Fibroblast of peridontal ligament (primary cell): ENCODE measurements around the gene CCT6A.
"Not testable (repeated sequence)": the region's sequence is repeated elsewhere in the genome, so short reads cannot be mapped to it uniquely, and the experiment has no call there.

Experiments used
- DNase-seq: peaks from one replicate; pipeline ENCODE4 v3.0.0-alpha.2; 2010; ENCODE audit errors: extremely low read depth

CCT6A gene

GRCh38 chr7:56053379-56053778 lies 1.8 kb downstream of the CCT6A start:
- no peak for DNase-seq

GRCh38 chr7:56053993-56054392 lies 2.4 kb downstream of the CCT6A start:
- no peak for DNase-seq

GRCh38 chr7:56062382-56062781 lies 10.8 kb downstream of the CCT6A start:
- peak; percentile 27 for DNase-seq

DNA sequence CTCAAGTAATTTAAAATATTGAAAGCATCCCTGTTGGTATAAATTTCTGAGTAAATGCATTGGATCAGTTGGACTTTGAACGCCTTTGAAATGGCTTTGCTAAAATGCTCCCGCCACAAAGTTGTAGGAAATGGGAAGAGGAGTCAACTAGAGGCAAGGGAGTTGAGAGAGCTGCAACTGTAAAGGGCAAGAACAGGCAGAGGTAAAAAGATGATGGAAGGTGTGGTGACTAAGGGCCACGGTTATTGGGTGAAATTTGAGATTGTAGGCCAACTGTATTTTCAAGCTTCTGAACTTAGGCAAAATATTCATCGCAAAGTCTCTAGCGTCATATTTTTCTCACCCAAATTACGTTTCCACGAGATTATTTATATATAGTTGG lies 11.9 kb downstream of the CCT6A start:
- DNase-seq: no peak

DNA sequence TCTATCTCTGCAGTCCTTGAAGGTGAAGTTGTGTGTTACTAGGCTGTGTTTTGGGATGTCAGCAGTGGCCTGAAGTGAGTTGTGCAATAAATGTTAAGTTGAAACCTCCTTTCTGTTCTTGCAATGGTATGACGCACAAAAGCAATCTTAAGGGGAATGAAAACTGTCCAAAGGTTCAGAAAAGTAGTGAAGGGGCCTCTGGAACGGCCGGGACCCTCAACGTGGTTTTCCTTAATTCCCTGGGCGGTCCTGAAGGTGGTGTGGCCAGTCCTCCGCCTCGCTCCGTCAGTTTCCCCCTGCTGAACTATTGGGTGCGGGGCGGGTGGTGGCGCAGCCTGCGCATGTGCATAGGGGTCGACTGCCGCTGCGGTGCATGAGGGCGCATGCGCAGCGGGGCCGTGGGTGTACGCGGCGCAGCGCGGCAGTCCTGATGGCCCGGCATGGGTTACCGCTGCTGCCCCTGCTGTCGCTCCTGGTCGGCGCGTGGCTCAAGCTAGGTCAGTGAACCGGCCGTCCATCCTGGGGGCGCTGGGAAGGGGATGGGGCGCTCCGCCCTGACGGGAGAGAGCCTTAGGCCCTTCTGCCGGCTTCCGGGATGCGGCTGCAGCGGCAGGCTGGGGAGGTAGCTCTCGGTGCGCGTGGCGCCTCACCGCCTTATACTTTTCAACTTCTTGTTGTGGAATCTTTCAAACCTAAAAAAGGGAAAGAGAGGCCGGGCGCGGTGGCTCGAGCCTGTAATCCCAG lies 12.5 kb downstream of the CCT6A start, which contains the start of gene SUMF2:
Gene SUMF2, plus strand, starts transcription at position 405 of the 744 bp plus-strand sequence. Its CDS starts 26 bp downstream, at position 431.
- peak; percentile 87 for DNase-seq

DNA sequence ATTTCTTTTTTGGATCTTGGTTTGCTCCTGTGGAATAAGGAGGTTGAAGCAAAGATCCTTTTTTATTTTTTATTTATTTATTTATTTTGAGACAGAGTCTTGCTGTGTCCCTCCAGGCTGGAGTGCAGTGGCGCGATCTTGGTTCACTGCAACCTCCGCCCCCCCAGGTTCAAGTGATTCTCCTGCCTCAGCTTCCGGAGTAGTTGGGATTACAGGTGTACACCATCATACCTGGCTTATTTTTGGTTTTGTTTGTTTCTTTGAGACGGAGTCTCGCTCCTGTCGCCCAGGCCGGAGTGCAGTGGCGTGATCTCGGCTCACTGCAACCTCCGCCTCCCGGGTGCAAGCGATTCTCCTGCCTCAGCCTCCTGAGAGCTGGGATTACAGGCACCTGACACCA lies 14.8 kb downstream of the CCT6A start:
- DNase-seq: not testable (repeated sequence)

- peak; percentile 81 for DNase-seq
Observed at GRCh38 chr7:56074371-56074791, 22.8 kb downstream of the CCT6A start.

DNA sequence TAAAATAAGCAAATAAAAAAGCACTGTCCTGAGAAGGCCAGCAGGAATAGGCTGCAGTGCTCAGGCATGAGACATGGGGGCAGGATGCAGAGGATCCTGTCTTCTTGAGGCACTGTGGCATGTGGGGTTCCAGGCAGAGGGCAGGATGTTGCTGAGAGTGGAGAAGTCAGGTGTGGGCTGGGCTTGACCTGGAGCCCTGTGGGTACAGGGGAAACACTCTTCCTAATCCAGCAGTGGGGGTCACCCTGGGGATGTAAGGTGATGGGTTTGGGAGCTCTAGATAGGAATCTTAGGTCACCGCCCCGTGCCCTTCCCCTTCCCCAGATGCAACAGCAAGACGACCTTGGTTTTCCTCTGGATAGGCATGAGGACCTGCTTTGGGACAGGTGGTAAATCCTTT lies 26.1 kb downstream of the CCT6A start:
- no peak for DNase-seq

DNA sequence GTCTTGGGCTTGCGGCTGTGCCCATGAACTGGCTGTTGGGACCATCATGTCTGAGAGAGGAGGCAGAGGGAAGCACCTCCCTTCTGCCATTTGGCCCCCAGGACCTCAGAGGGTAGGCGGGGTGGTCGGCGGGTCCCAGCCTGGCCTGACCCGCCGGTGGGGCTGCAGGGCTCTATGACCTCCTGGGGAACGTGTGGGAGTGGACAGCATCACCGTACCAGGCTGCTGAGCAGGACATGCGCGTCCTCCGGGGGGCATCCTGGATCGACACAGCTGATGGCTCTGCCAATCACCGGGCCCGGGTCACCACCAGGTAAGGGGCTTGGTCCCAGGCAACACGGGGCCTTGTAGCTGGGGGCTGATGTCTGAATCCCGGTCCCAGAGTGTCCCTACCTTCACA lies 26.6 kb downstream of the CCT6A start:
- DNase-seq: no peak

- DNase-seq: peak; percentile 61
Observed at GRCh38 chr7:56079450-56080185, 28.1 kb downstream of the CCT6A start.

- DNase-seq: not testable (repeated sequence)
Observed at GRCh38 chr7:56080726-56081435, 29.3 kb downstream of the CCT6A start.

- no peak for DNase-seq
Observed at GRCh38 chr7:56081626-56082340, 30.2 kb downstream of the CCT6A start.

DNA sequence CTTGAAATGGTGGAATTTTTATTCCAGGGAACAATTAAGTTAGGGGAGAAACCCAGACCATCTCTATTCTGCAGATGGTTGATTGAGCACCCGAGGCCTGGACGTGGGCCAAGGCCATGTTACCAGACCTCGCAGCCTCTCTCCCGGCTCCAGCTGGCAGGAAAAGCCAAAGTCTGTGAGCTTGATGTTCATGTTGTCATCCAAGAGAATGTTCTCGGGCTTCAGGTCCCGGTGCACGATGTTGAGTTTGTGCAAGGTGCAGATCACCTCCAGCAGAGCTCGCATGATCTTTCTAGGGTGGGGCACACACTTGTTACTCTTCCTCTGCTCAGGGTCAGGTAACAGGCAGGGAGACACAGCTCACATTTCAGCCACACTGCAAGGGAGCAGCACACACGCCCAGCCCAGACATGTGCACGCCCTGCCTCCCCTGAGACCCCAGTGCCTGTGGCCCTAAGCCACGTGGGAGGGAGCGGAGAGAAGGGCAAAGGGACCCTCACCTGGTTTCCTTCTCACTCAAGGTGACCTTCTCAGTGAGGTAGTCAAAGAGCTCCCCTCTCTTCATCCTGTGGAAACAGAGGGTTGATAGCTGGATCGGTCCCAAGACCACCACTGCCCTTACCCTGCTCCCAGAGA lies 31.7 kb downstream of the CCT6A start:
- no peak for DNase-seq

DNA sequence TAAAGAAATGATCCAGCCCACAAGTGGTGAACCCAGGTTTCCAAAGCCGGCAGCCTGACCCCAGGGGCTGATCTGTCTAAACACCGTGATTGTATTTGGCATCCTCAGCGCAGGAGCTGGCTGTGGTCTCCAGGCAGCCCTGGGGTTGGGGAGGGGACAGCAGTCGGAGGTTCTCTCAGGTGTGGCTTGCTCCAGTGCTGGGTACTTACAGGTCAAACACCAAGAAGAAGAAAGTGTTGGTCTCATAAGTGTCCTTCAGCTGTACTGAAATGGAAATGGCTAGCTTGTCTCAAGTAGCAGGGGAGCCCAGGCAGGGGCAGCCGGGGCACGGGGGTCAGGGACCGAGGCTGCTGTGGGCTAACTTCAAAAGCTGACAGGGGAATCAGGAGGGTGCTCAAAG lies 35.2 kb downstream of the CCT6A start:
- no peak for DNase-seq

DNA sequence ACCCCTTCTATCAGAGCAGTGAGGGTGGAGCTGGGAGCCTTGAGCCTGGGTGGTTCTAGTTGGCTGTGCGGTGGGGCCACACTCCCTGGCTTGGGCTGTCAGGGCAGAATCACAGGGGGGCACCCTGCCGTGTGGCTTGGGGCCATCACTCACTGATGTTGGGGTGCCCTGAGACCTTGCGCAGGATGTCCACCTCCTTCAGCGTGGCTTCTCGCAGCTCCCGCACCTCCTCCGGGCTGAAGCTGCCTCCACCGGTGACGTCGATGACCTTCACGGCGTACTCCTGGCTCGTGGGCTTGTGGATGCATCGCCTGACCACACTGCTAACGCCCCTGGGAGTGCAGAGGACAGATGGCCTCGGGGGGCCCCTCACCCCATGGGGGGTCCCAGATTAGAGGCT lies 35.9 kb downstream of the CCT6A start:
- no peak for DNase-seq

- peak; percentile 77 for DNase-seq
Observed at GRCh38 chr7:56091591-56091990, 40.0 kb downstream of the CCT6A start.

DNA sequence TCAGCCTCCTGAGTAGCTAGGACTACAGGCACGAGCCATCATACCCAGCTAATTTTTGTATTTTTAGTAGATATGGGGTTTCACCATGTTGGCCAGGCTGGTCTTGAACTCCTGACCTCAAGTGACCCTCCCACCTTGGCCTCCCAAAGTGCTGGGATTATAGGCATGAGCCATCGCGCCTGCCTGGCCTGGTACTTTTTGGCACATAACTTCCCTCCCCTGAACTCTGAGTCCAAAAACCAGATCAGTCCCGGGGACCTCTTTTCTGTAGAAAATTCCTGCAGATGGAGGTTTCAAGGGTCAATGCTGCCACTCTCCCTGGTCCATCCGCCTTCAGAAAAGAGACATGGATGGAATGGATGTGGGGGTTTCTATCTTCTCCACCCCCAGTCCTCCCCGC lies 40.8 kb downstream of the CCT6A start:
- DNase-seq: not testable (repeated sequence)

DNA sequence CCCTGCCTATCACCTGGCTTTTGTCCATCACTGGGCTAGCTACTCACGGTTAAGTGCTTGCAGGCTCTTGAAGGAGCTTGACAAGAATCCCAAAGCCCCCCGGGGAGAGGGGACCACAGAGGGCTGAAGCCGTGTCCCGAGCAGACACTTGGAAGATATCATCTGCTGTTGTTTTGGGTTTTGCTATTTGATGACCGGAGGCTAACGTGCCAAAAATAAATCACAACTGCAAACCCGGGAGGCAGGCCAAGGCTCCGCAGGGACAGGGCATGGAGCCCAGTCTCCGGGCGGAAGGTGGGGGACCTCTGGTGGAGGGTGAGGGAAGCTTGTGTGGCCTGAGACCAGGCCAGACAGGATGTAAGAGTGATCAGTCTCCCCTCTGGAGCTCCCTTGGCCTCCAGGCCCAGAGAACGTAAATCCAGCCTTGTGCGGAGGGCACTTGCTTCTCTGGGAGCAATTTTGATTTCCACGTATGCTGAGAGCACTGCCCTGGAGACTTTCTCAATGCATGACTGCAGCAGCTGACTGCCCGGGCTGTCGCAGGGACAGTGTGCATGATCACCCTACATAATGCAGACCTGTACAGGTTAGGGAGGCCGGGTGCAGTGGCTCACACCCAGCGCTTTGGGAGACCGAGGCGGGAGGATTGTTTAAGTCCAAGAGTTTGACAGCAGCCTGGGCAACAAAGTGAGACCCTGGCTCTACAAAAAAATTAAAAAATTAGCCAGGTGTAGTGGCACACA lies 41.4 kb downstream of the CCT6A start, which contains the start of gene PHKG1:
Gene PHKG1, minus strand, starts transcription at position 164 of the 743 bp plus-strand sequence. CDS start 4,011 bp downstream, outside the sequence.
- peak; percentile 91 for DNase-seq

GRCh38 chr7:56097700-56098099 lies 46.1 kb downstream of the CCT6A start:
- peak; percentile 98 for DNase-seq

- DNase-seq: peak; percentile 34
Observed at GRCh38 chr7:56098187-56099008, 46.8 kb downstream of the CCT6A start.
